Activated T-cell treated with anti-CD3 and anti-CD28 coated beads, Interleukin-2, amount 50 U/mL, for 72 hours (primary cell): ENCODE results near the gene EPB41L1. TPM values are rescaled to one million over a fixed set of nuclear protein-coding genes. Genes with fewer than 3 reads are reported as not detected.

ENCODE experiments used
- ATAC-seq, 2 donors: fragments of 150-1000 bp; cut with Tn5 transposase; replicated peaks in 1 of 2; 2 replicates each; pipeline ENCODE4 v1.10.0; 2021; ENCODE audit warnings: moderate library complexity in 2 of 2, mild to moderate bottlenecking in 1 of 2
- DNase-seq, 2 donors: peaks; one replicate each; pipeline ENCODE4 v3.0.0; 2021 to 2022; ENCODE audit warnings: mixed read lengths in 1 of 2
- H3K27ac Mint-ChIP-seq: one replicate; pipeline ENCODE4 v1.8.0; 2022; ENCODE audit warnings: mild to moderate bottlenecking, moderate library complexity, mixed read lengths
- H3K27me3 Mint-ChIP-seq: one replicate; pipeline ENCODE4 v1.8.0; 2022; ENCODE audit warnings: low read depth, mixed read lengths
- H3K36me3 Mint-ChIP-seq, 2 donors: one replicate each; pipeline ENCODE4 v1.8.0; 2022; ENCODE audit warnings: mixed read lengths in 2 of 2, mild to moderate bottlenecking in 1 of 2; ENCODE audit not compliant: insufficient read depth in 2 of 2
- H3K4me1 Mint-ChIP-seq: one replicate; pipeline ENCODE4 v1.8.0; 2022; ENCODE audit warnings: low read depth, mixed read lengths
- H3K4me3 Mint-ChIP-seq, 2 donors: one replicate each; pipeline ENCODE4 v1.8.0; 2022; ENCODE audit warnings: mild to moderate bottlenecking in 2 of 2, mixed read lengths in 2 of 2, moderate library complexity in 2 of 2
- H3K9me3 Mint-ChIP-seq, 2 donors: one replicate each; pipeline ENCODE4 v1.8.0; 2022; ENCODE audit warnings: mixed read lengths in 2 of 2
- total RNA-seq, 2 donors: library from RNA; stranded (reverse); gene quantifications; one replicate each; pipeline ENCODE4 v1.2.3, GENCODE V29; 2022

The EPB41L1 gene
- total RNA-seq, 2 donors from 2014 or later, result 0.51 to 0.70 TPM

DNA sequence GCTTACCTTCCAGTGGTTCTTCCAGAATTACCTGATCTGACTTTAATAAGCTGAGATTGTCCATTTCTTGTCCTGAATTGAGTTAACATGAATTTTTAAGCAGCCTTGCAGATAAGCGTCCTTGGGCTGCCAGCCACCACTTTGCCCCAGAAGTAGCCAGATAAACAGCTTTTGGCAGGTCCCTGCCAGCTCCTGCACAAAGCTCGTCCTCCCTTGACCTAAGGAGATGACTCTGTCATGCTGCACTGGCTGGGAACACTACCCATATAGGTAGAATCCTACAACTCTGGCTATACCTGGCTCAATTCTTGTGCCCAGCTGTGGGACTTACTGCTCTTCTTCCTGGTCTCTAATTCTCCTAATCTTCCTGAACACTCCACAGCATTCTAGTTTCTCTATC is 42.1 kb downstream of the EPB41L1 start:
- no peak for DNase-seq
- H3K36me3 Mint-ChIP-seq, result no peaks in the 10 kb centered on the region
- peaks cover 13% of the 10 kb centered on the region for H3K27me3 Mint-ChIP-seq
- no peaks in the 10 kb centered on the region for H3K9me3 Mint-ChIP-seq
- no peaks in the 10 kb centered on the region for H3K4me1 Mint-ChIP-seq
- no peak for ATAC-seq
- no peak overlapping the region for H3K27ac Mint-ChIP-seq
- no peak overlapping the region for H3K4me3 Mint-ChIP-seq

GRCh38 chr20:36197271-36197670 is 42.7 kb downstream of the EPB41L1 start:
- Mint-ChIP-seq H3K27me3 (peaks cover 13% of the 10 kb centered on the region), H3K36me3 (no peaks in the 10 kb centered on the region), H3K4me3 (no peak overlapping the region), H3K4me1 (no peaks in the 10 kb centered on the region), H3K9me3 (no peaks in the 10 kb centered on the region), H3K27ac (no peak overlapping the region)
- ATAC-seq (no peak), DNase-seq (no peak)

DNA sequence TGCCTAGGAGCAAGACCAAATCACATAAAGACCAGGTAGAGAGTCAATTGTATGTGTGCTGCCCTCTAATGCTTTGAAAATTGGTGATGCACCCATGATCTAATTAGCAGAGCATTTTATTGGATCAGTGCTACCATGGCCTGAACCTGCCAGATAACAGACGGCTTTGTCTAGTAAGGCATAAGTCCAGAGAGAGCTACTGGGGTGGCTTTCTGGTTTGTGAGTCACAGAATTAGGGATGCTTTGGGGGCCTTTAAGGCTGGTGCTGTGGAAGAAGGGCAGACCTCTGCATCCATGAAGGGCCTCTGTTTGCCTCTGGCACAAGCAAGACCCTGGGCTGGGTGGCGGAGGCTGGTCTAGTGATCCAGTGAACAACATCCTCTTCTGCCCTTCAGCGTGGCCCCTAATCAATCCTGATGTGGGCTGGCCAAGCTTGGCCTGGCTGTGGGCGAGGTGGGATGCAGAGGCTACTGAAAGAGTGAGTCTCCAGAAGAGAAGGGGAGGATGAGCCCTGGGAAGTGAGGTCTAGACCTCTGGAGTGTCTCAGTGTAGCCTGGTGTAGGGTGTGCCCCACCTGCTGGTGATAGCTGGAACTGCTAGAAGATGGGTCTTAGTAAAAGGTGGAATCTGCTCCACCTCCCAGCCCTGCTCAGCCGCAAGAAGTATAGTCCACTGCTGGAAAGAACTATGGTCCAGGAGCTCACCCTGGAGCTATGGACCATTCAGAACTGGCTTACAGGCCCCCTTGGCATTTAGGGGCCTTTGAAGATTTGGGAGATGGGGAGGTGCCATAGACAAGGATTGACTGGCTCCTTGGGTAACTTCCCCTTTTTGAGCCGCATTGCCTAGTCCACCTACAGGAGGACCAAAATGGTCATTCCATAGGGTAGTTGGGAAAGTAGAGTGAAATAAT is 45.1 kb downstream of the EPB41L1 start:
- Mint-ChIP-seq H3K9me3 (no peaks in the 10 kb centered on the region), H3K4me1 (peaks cover 5% of the 10 kb centered on the region), H3K27me3 (peaks cover 13% of the 10 kb centered on the region), H3K27ac (no peak overlapping the region), H3K4me3 (no peak overlapping the region), H3K36me3 (no peaks in the 10 kb centered on the region)
- ATAC-seq, result peak; percentile 69 to 74
- peak; percentile 72 to 78 for DNase-seq

- Mint-ChIP-seq H3K4me3 (no peak overlapping the region), H3K36me3 (no peaks in the 10 kb centered on the region), H3K27me3 (peaks cover 13% of the 10 kb centered on the region), H3K9me3 (no peaks in the 10 kb centered on the region), H3K4me1 (peaks cover 5% of the 10 kb centered on the region), H3K27ac (no peak overlapping the region)
- no peak for ATAC-seq
- DNase-seq, result no peak
These were observed 45.9 kb downstream of the EPB41L1 start for GRCh38 chr20:36200451-36200850.

DNA sequence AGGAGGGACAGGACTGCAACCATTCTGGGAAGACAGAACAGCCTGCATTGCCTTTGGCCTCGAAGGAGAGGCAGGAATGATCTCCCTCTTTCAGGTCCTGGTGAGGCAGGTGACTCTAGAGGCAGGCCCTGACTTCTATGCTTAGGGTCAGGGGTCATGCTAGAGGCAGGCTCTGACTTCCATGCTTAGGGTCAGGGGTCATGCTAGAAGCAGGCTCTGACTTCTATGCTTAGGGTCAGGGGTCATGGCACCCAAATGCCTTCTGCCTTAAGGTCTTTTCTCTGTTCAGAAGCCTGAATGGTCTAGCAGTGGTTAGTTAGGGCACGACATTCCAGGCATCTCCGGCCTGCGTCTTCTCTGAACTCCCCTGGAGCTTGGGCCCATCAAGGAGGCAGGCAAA is 46.7 kb downstream of the EPB41L1 start:
- ATAC-seq (no peak), DNase-seq (no peak)
- peaks cover 5% of the 10 kb centered on the region for H3K4me1 Mint-ChIP-seq
- no peak overlapping the region for H3K27ac Mint-ChIP-seq
- no peaks in the 10 kb centered on the region for H3K36me3 Mint-ChIP-seq
- no peak overlapping the region for H3K4me3 Mint-ChIP-seq
- H3K27me3 Mint-ChIP-seq, result peaks cover 6% of the 10 kb centered on the region
- no peaks in the 10 kb centered on the region for H3K9me3 Mint-ChIP-seq

DNA sequence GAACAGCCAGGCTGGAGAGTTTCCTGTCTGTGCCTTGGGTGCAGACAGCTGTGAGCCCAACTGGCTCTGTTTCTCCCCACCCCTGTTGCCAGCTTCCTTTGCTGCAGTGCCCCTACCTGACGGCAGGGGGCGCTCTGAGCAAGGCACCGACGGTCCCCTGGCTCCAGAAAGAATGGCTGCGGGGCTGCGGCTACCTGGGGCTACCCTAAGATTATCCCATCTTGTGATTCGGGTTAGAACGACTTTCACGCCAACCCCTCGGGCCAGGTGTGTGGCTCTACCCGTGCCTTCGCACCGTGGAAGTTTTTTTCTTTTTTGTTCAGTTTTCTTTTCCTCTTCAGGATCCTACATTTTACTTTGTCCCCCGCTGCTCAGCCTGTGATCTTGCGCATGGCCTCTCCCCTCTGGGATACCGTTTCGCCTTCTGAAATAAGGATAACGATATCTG is 48.4 kb downstream of the EPB41L1 start:
- H3K36me3 Mint-ChIP-seq, result no peaks in the 10 kb centered on the region

GRCh38 chr20:36203861-36204260 is 49.3 kb downstream of the EPB41L1 start:
- H3K27ac Mint-ChIP-seq, result no peak overlapping the region
- H3K27me3 Mint-ChIP-seq, result no peaks in the 10 kb centered on the region
- no peaks in the 10 kb centered on the region for H3K9me3 Mint-ChIP-seq
- DNase-seq (no peak), ATAC-seq (no peak)
- no peak overlapping the region for H3K4me3 Mint-ChIP-seq
- no peaks in the 10 kb centered on the region for H3K36me3 Mint-ChIP-seq
- peaks cover 5% of the 10 kb centered on the region for H3K4me1 Mint-ChIP-seq

More for the DNA sequence above, 48.4 kb downstream of the EPB41L1 start:
- H3K4me1 Mint-ChIP-seq, result peaks cover 5% of the 10 kb centered on the region
- no peak overlapping the region for H3K27ac Mint-ChIP-seq
- H3K27me3 Mint-ChIP-seq, result no peaks in the 10 kb centered on the region
- peak; percentile 76 to 85 for DNase-seq
- no peaks in the 10 kb centered on the region for H3K9me3 Mint-ChIP-seq
- ATAC-seq, result peak; percentile 78 to 81
- H3K4me3 Mint-ChIP-seq, result peak overlapping the region; percentile 60 to 73

GRCh38 chr20:36205026-36205425 is 50.5 kb downstream of the EPB41L1 start:
- H3K27me3 Mint-ChIP-seq, result no peaks in the 10 kb centered on the region
- no peak for ATAC-seq
- DNase-seq, result no peak

DNA sequence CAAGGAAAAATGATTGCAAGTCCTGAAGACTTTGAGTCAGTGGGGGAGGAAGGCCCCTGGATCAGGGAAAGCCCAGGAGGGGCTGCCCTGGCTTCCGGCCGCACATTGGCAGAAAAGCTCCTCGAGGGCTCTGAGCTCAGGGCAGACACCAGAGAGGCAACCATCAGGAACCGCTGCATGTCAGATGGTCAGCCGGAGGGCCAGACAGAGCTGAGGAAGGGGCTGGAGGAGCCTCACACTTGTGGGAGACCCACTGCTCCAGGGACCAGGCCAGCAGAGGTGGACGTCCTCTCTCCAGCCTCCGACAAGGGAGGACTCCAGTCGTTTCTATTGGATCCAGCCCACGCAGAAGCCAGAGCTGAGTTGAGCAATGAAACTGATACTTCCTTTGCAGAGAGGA is 51.5 kb downstream of the EPB41L1 start:
- Mint-ChIP-seq H3K27ac (no peak overlapping the region), H3K4me1 (peaks cover 5% of the 10 kb centered on the region), H3K4me3 (no peak overlapping the region), H3K36me3 (no peaks in the 10 kb centered on the region), H3K27me3 (no peaks in the 10 kb centered on the region), H3K9me3 (no peaks in the 10 kb centered on the region)
- ATAC-seq, result no peak
- no peak for DNase-seq

More at GRCh38 chr20:36205026-36205425, 50.5 kb downstream of the EPB41L1 start:
- Mint-ChIP-seq H3K4me1 (peaks cover 5% of the 10 kb centered on the region), H3K9me3 (no peaks in the 10 kb centered on the region), H3K36me3 (no peaks in the 10 kb centered on the region), H3K4me3 (no peak overlapping the region), H3K27ac (no peak overlapping the region)

DNA sequence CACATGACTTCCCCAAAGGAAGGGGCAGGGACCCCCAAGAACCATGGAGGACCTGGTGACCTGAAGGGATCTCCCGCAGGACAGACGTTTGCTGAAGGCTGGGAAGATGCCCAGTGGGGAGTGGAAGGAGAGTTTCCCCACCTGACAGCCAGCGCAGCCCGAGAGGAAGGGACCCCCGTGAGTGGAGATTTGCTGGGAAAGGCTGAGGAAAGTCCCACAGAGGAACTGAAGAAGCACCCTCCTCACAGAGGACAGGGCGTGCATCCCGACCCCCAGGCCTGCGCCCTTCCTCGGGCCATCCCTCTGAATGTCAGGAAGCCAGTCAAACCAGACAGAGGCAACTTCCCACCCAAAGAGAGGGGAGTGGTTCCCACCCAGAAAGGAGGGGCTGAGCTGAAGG is 52.1 kb downstream of the EPB41L1 start:
- Mint-ChIP-seq H3K4me1 (peaks cover 5% of the 10 kb centered on the region), H3K9me3 (no peaks in the 10 kb centered on the region), H3K27ac (no peak overlapping the region), H3K27me3 (no peaks in the 10 kb centered on the region), H3K4me3 (no peak overlapping the region), H3K36me3 (no peaks in the 10 kb centered on the region)
- DNase-seq (no peak), ATAC-seq (no peak)

GRCh38 chr20:36207602-36208001 is 53.1 kb downstream of the EPB41L1 start:
- no peaks in the 10 kb centered on the region for H3K9me3 Mint-ChIP-seq
- ATAC-seq (no peak), DNase-seq (no peak)
- H3K4me1 Mint-ChIP-seq, result peaks cover 5% of the 10 kb centered on the region
- no peak overlapping the region for H3K27ac Mint-ChIP-seq
- no peak overlapping the region for H3K4me3 Mint-ChIP-seq
- H3K36me3 Mint-ChIP-seq, result no peaks in the 10 kb centered on the region
- H3K27me3 Mint-ChIP-seq, result no peaks in the 10 kb centered on the region

DNA sequence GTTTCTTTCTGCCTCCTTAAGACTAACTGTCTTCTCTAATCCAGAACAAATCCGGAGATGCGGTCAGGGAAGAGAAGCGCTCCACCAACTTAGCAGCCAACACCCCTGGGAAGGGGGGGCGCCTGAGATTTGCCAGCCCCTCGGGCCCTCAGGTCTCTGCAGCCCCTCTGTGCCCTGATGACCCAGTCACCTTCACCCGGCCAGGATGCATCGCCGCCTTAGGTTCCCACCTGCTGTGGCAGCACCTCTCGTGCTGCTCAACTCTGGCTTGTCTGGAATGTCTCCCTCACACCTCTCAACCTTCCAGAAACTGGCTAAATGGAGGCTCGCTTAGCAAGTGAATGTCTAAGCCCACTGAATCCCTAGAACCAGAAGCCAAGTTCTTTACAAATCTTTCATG is 53.7 kb downstream of the EPB41L1 start:
- no peaks in the 10 kb centered on the region for H3K27me3 Mint-ChIP-seq
- H3K27ac Mint-ChIP-seq, result no peak overlapping the region

GRCh38 chr20:36210436-36211021 is 56.0 kb downstream of the EPB41L1 start:
- Mint-ChIP-seq H3K36me3 (no peaks in the 10 kb centered on the region), H3K27ac (no peak overlapping the region), H3K4me1 (no peaks in the 10 kb centered on the region), H3K27me3 (no peaks in the 10 kb centered on the region), H3K4me3 (no peak overlapping the region), H3K9me3 (no peaks in the 10 kb centered on the region)
- ATAC-seq (no peak), DNase-seq (no peak)

More for the DNA sequence above, 53.7 kb downstream of the EPB41L1 start:
- ATAC-seq (no peak), DNase-seq (no peak)
- Mint-ChIP-seq H3K36me3 (no peaks in the 10 kb centered on the region), H3K4me1 (peaks cover 1% of the 10 kb centered on the region), H3K4me3 (no peak overlapping the region), H3K9me3 (no peaks in the 10 kb centered on the region)
